Mammary epithelial cell (primary cell): ENCODE results near the gene BTD.

ENCODE experiments used
- EZH2 ChIP-seq: IDR thresholded peaks from 2 replicates; pipeline ENCODE4 v1.6.1; 2012; ENCODE audit warnings: low read length, inconsistent platforms, borderline replicate concordance
- TF ChIP-seq, protein P1 (sequence below), 2 donors: IDR thresholded peaks in 1 of 2; conservative IDR thresholded peaks in 1 of 2; 2 replicates each; pipeline ENCODE4 v1.5.1; 2011 to 2012; ENCODE audit warnings: inconsistent platforms in 2 of 2, low read length in 2 of 2, mild to moderate bottlenecking in 2 of 2, control low read depth in 1 of 2, low read depth in 1 of 2; ENCODE audit not compliant: insufficient read depth in 1 of 2; ENCODE audit errors: extremely low read depth in 1 of 2

DNA sequence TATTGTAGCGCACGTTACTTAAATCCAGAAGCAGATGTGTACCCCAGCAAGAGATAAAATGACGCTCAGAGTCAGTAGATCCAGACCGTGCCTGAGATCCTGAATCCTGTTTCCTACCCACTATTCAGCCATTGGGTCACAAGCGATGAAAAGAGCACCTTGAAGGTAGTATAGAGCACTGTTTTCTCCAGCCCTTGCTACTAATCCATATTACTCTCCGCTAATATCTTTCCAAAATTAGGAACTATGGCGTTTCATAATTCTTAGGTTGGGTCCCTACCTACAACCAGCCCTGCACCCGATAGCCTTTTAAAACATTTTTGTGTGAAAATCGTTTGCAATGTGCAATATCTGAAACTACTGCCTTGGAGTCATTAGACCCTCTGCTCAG lies 596 bp downstream of the BTD start:
- TF ChIP-seq, protein P1, sequence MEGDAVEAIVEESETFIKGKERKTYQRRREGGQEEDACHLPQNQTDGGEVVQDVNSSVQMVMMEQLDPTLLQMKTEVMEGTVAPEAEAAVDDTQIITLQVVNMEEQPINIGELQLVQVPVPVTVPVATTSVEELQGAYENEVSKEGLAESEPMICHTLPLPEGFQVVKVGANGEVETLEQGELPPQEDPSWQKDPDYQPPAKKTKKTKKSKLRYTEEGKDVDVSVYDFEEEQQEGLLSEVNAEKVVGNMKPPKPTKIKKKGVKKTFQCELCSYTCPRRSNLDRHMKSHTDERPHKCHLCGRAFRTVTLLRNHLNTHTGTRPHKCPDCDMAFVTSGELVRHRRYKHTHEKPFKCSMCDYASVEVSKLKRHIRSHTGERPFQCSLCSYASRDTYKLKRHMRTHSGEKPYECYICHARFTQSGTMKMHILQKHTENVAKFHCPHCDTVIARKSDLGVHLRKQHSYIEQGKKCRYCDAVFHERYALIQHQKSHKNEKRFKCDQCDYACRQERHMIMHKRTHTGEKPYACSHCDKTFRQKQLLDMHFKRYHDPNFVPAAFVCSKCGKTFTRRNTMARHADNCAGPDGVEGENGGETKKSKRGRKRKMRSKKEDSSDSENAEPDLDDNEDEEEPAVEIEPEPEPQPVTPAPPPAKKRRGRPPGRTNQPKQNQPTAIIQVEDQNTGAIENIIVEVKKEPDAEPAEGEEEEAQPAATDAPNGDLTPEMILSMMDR (conservative IDR thresholded peaks at IDR 0.05 in 1 of 2, IDR thresholded peaks at IDR 0.05 in 1 of 2; ENCODE audit: extremely low read depth in 1 of 2, insufficient read depth in 1 of 2, low read depth in 1 of 2, low read length in 2 of 2): no peak
- TF ChIP-seq EZH2: no peak
